GM10266 (cell line): ENCODE measurements around the gene PRPS2.

Source experiments
- DNase-seq: peaks from one replicate; pipeline ENCODE4 v3.0.0; 2012; ENCODE audit errors: extremely low spot score
- CTCF ChIP-seq: IDR thresholded peaks from 2 replicates; pipeline ENCODE4 v1.5.1; 2012; ENCODE audit warnings: mild to moderate bottlenecking, low read depth; ENCODE audit not compliant: control insufficient read depth, insufficient read depth; ENCODE audit errors: missing control alignments

The PRPS2 gene

GRCh38 chrX:12805333-12805732, 14.1 kb downstream of the PRPS2 start:
- no peak for DNase-seq
- no peak for TF ChIP-seq CTCF

- TF ChIP-seq CTCF = no peak
- no peak for DNase-seq
Observed at GRCh38 chrX:12811658-12812057, 20.4 kb downstream of the PRPS2 start.

- TF ChIP-seq CTCF = peak; percentile 49
- DNase-seq = peak; percentile 37
Observed at GRCh38 chrX:12814420-12814819, 23.2 kb downstream of the PRPS2 start.

DNA sequence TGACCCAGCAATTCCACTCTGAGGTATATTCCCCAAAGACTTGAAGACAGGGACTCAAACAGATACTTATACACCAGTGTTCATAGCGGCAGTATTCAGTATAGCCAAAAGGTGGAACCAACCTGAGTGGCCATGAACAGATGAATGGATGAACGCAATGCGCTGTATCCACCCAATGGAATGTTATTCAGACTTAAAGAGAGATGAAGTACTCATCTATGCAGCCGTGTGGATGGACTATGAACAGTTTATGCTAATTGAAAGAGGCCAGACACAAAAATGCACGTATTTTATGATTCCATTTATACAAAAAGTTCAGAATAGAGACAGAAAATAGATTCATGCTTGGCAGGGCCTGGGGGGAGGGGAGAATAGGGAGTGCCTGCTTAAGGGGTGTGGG, 26.3 kb downstream of the PRPS2 start:
- no peak for TF ChIP-seq CTCF

DNA sequence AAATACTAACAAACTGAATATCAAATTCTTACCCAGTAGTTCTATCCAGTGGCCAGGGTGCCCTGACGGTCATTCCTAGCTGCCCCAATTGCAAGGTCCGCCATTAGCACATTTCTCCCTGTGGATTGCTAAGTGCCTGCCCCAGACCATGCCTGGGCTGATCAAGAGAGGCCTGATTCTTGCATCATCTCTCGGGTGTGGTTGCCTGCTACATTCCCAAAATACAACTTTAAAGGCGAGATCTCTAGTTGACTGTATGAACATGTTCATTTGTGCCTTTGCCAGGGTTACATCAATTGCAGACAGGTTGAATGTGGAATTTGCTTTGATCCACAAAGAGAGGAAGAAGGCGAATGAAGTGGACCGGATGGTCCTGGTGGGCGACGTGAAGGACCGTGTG, 28.0 kb downstream of the PRPS2 start:
- DNase-seq = no peak
- TF ChIP-seq CTCF = no peak

More for the DNA sequence above, 26.3 kb downstream of the PRPS2 start:
- DNase-seq = no peak

- no peak for TF ChIP-seq CTCF
- DNase-seq = no peak
Observed at GRCh38 chrX:12820737-12821136, 29.5 kb downstream of the PRPS2 start.

- DNase-seq = no peak
- no peak for TF ChIP-seq CTCF
Observed at GRCh38 chrX:12824944-12825343, 33.7 kb downstream of the PRPS2 start.
